ENCODE data around the gene EMILIN1. TPM values are rescaled to one million over a fixed set of nuclear protein-coding genes. Genes with fewer than 3 reads are reported as not detected.
A peak's percentile ranks its signal among the peaks of the same experiment; 100 is the strongest.

Gene EMILIN1
- total and polyA plus RNA-seq, 2 of the 4 experiments (the other 2 are of a cell fraction), result 26.5 to 95.6 TPM

GRCh38 chr2:27117995-27118524 lies 39.6 kb downstream of the EMILIN1 start:
- WGBS, 2 experiments (ENCODE audit: extremely low coverage in 2 of 2, insufficient read length in 1 of 2), result 13% methylated on average over 8 of the region's 14 CpGs; no CpG with 5 or more reads in 1 of the 2 experiments

More at GRCh38 chr2:27117995-27118524, 39.6 kb downstream of the EMILIN1 start:
- Histone ChIP-seq H3K4me3 (ENCODE audit: insufficient read depth, low read depth, low read length) (peak overlapping the region; percentile 42; the same call in 1 of the 2 replicates), H3K4ac (ENCODE audit: low read depth, low read length) (no peak overlapping the region), H3K9me1 (ENCODE audit: insufficient read depth, low read length) (no peaks in the 10 kb centered on the region; the same call in 1 of the 2 replicates), H3K14ac (replicated peaks; ENCODE audit: low read depth, low read length) (no peak overlapping the region), H2AK9ac (replicated peaks; ENCODE audit: low read depth, low read length, poor library complexity) (peak overlapping the region; percentile 15), H4K20me1 (ENCODE audit: insufficient read depth, low read length) (no peaks in the 10 kb centered on the region; the same call in 1 of the 2 replicates), H3K4me2 (ENCODE audit: low read depth, low read length) (peak overlapping the region; percentile 87; the same call in 1 of the 2 replicates), H3K23ac (ENCODE audit: low read depth, low read length) (no peak overlapping the region), H3K27ac (ENCODE audit: insufficient read depth, low read length) (no peak overlapping the region), H3K4me1 (ENCODE audit: control insufficient read depth, insufficient read depth, low read length) (peaks cover 5% of the 10 kb centered on the region), H3K9me3 (ENCODE audit: control insufficient read depth, insufficient read depth, low read length) (peaks cover 6% of the 10 kb centered on the region; the same call in 1 of the 2 replicates), H3K18ac (ENCODE audit: low read depth, low read length) (no peak overlapping the region), H3K9ac (ENCODE audit: low read depth, low read length) (no peak overlapping the region), H2BK120ac (ENCODE audit: low read depth, low read length) (no peak overlapping the region), H2AFZ (replicated peaks; ENCODE audit: low read length, poor library complexity) (peak overlapping the region; percentile 85), H4K8ac (ENCODE audit: low read depth in 2 of 2, low read length in 2 of 2) (no peak overlapping the region), H4K5ac (ENCODE audit: low read depth, low read length) (no peak overlapping the region), H4K91ac (ENCODE audit: insufficient read depth, low read depth, low read length) (no peak overlapping the region), H2BK20ac (ENCODE audit: low read depth, low read length) (no peak overlapping the region), H2BK15ac (ENCODE audit: low read depth, low read length) (no peak overlapping the region), H3K27me3 (ENCODE audit: control insufficient read depth, insufficient read depth, low read length) (peaks cover 69% of the 10 kb centered on the region), H3K79me1 (ENCODE audit: low read depth in 1 of 2, low read length in 2 of 2) (no peaks in the 10 kb centered on the region), H2AK5ac (ENCODE audit: low read depth, low read length) (no peak overlapping the region), H3K36me3 (ENCODE audit: control insufficient read depth, insufficient read depth, low read length) (no peaks in the 10 kb centered on the region), H2BK5ac (ENCODE audit: low read depth, low read length, poor library complexity, severe bottlenecking) (no peak overlapping the region), H3K56ac (ENCODE audit: extremely low read depth, insufficient read depth, low read length) (no peak overlapping the region)
- in situ Hi-C loops (cut with MboI; ENCODE audit: low sequenced_read_pairs) (no loop called here), dilution Hi-C loops (cut with HindIII; ENCODE audit: low sequenced_read_pairs, unreplicated experiment) (no loop called here), intact Hi-C loops (cut with micrococcal nuclease) (no loop called here)
- BruUV-seq (replicated peaks), result no TSS peak
- TF ChIP-seq RFX5 (IDR thresholded peaks at IDR 0.05; ENCODE audit: low read depth, low read length), result no peak
- DNase-seq, result no peak
- ChIA-PET CTCF (no interaction called here), POLR2A (ENCODE audit: unreplicated experiment) (no interaction called here)
- ATAC-seq (ENCODE audit: low read depth), result no peak

Measured in IMR-90 (cell line).